HepG2 (cell line): ENCODE measurements around the gene TECPR1. TPM values are rescaled to one million over a fixed set of nuclear protein-coding genes. Genes with fewer than 3 reads are reported as not detected.

Experiments used
- ARNT2 ChIP-seq: sonication (generic); formaldehyde crosslinking; IDR thresholded peaks from 2 replicates; pipeline ENCODE4 v1.8.0; 2022; ENCODE audit warnings: mild to moderate bottlenecking, low read depth, missing genetic modification reagents, moderate library complexity
- KDM2A ChIP-seq: sonication (generic); formaldehyde crosslinking; IDR thresholded peaks from 2 replicates; pipeline ENCODE4 v1.4.0; 2020; ENCODE audit warnings: low read depth, missing genetic modification reagents, borderline replicate concordance
- MLLT10 ChIP-seq: sonication (generic); formaldehyde crosslinking; IDR thresholded peaks from 2 replicates; pipeline ENCODE4 v1.4.0; 2020; ENCODE audit warnings: missing genetic modification reagents
- SALL1 ChIP-seq: sonication (generic); formaldehyde crosslinking; IDR thresholded peaks from 2 replicates; pipeline ENCODE4 v1.8.0; 2022; ENCODE audit warnings: mild to moderate bottlenecking, missing genetic modification reagents
- SMC3 ChIP-seq: IDR thresholded peaks from 2 replicates; pipeline ENCODE4 v1.6.1; 2011; ENCODE audit warnings: low read length, improper control_type of control experiment
- SNAI1 ChIP-seq: sonication (generic); formaldehyde crosslinking; IDR thresholded peaks from 2 replicates; pipeline ENCODE4 v1.5.0; 2020; ENCODE audit warnings: mild to moderate bottlenecking, missing genetic modification reagents, borderline replicate concordance
- STAG1 ChIP-seq: sonication (generic); formaldehyde crosslinking; IDR thresholded peaks from 2 replicates; pipeline ENCODE4 v1.4.0; 2020; ENCODE audit warnings: missing genetic modification reagents
- THAP9 ChIP-seq: sonication (generic); formaldehyde crosslinking; IDR thresholded peaks from 2 replicates; pipeline ENCODE4; 2020; ENCODE audit warnings: missing genetic modification reagents, mild to moderate bottlenecking, borderline replicate concordance
- ZFY ChIP-seq: sonication (generic); formaldehyde crosslinking; IDR thresholded peaks from 2 replicates; pipeline ENCODE4 v1.4.0; 2020; ENCODE audit warnings: missing genetic modification reagents
- ZNF230 ChIP-seq: sonication (generic); formaldehyde crosslinking; IDR thresholded peaks from 2 replicates; pipeline ENCODE4 v1.4.0; 2020; ENCODE audit warnings: mild to moderate bottlenecking, missing genetic modification reagents
- ZNF235 ChIP-seq: sonication (generic); formaldehyde crosslinking; IDR thresholded peaks from 2 replicates; pipeline ENCODE4 v1.8.1; 2023; ENCODE audit warnings: mild to moderate bottlenecking, missing genetic modification reagents, borderline replicate concordance
- ZNF256 ChIP-seq: sonication (generic); formaldehyde crosslinking; conservative IDR thresholded peaks from 2 replicates; pipeline ENCODE4 v1.4.0; 2020; ENCODE audit warnings: missing genetic modification reagents
- ZNF572 ChIP-seq: sonication (generic); formaldehyde crosslinking; IDR thresholded peaks from 2 replicates; pipeline ENCODE4 v1.5.1; 2020; ENCODE audit warnings: mild to moderate bottlenecking, missing genetic modification reagents
- ZNF660 ChIP-seq: sonication (generic); formaldehyde crosslinking; IDR thresholded peaks from 2 replicates; pipeline ENCODE4 v1.5.1; 2020; ENCODE audit warnings: mild to moderate bottlenecking, low read depth, missing genetic modification reagents, borderline replicate concordance
- ZNF672 ChIP-seq: sonication (generic); formaldehyde crosslinking; IDR thresholded peaks from 2 replicates; pipeline ENCODE4 v1.8.1; 2022; ENCODE audit warnings: missing genetic modification reagents
- ZNF687 ChIP-seq: sonication (generic); formaldehyde crosslinking; IDR thresholded peaks from 2 replicates; pipeline ENCODE4 v1.5.1; 2020; ENCODE audit warnings: mild to moderate bottlenecking, missing genetic modification reagents, moderate library complexity
- ZNF710 ChIP-seq: sonication (generic); formaldehyde crosslinking; IDR thresholded peaks from 2 replicates; pipeline ENCODE4 v1.5.0; 2020; ENCODE audit warnings: mild to moderate bottlenecking, missing genetic modification reagents, borderline replicate concordance
- ZSCAN30 ChIP-seq: sonication (generic); formaldehyde crosslinking; IDR thresholded peaks from 2 replicates; pipeline ENCODE4 v1.5.0; 2020; ENCODE audit warnings: mild to moderate bottlenecking, missing genetic modification reagents
- polyA plus RNA-seq, 8 experiments: library from polyadenylated mRNA; depleted of rRNA in 3 of 8; stranded (reverse) in 7 of 8; unstranded in 1 of 8; fragments of >200 nt; fragmentation: Illumina TruSeq in 4 of 8; extraction: Trizol in 4 of 8; gene quantifications; 2 replicates each; pipeline versions ENCODE4 v1.2.1 to v1.2.3, GENCODE V29; 2011 to 2016; ENCODE audit warnings: low read depth in 4 of 8, missing spikeins in 1 of 8, mixed read lengths in 1 of 8; ENCODE audit not compliant: insufficient read depth in 1 of 8
- total RNA-seq, 5 experiments: library from RNA; depleted of rRNA; stranded (reverse); fragments of >200 nt; fragmentation: Illumina TruSeq; extraction: Trizol; gene quantifications; 2 replicates each; pipeline ENCODE4 v1.2.3, GENCODE V29; 2016; ENCODE audit warnings: low read depth in 1 of 5

Gene TECPR1
- total and polyA plus RNA-seq, 2 of the 13 experiments (the other 11 are each of a cell fraction or from before 2014, with no cell fraction given), result 2.3 to 6.3 TPM

GRCh38 chr7:98240961-98241673 is 10.9 kb downstream of the TECPR1 start (continued):
- TF ChIP-seq THAP9 (CRISPR knock-in tag) (0 out of 2 replicates have a peak, but pooled peaks have one; percentile 37), ZSCAN30 (CRISPR knock-in tag) (no peak), ZNF710 (peak; percentile 44; the same call in 1 of the 2 replicates), KDM2A (peak; percentile 25; the same call in 1 of the 2 replicates), ZNF572 (CRISPR knock-in tag) (no peak), ARNT2 (peak; percentile 50; the same call in 1 of the 2 replicates), ZNF672 (CRISPR knock-in tag) (no peak), SALL1 (CRISPR knock-in tag) (0 out of 2 replicates have a peak, but pooled peaks have one; percentile 37), ZFY (CRISPR knock-in tag) (no peak), SNAI1 (CRISPR knock-in tag) (no peak), ZNF660 (CRISPR knock-in tag) (no peak), ZNF256 (CRISPR knock-in tag) (no peak), MLLT10 (no peak), ZNF235 (CRISPR knock-in tag) (peak; percentile 64; the same call in 1 of the 2 replicates), STAG1 (peak; percentile 81), SMC3 (peak; percentile 60), ZNF230 (0 out of 2 replicates have a peak, but pooled peaks have one; percentile 28), ZNF687 (CRISPR knock-in tag) (peak; percentile 48)
